ENCODE data around the gene KRT82. TPM values are rescaled to one million over a fixed set of nuclear protein-coding genes. Genes with fewer than 3 reads are reported as not detected.
"Not testable (repeated sequence)": the region's sequence is repeated elsewhere in the genome, so short reads cannot be mapped to it uniquely, and the experiment has no call there.

Gene KRT82
- polyA plus RNA-seq, 12 donors = 0.07 TPM; not detected in 11

GRCh38 chr12:52413202-52413601 is 7.1 kb upstream of the KRT82 start:
- no peak for DNase-seq

GRCh38 chr12:52411815-52412214 is 5.7 kb upstream of the KRT82 start:
- DNase-seq = no peak

- DNase-seq = not testable (repeated sequence)
Observed at GRCh38 chr12:52410589-52411248, 4.6 kb upstream of the KRT82 start.

- no peak for DNase-seq
Observed at GRCh38 chr12:52407918-52408317, 1.8 kb upstream of the KRT82 start.

- DNase-seq = no peak
Observed at GRCh38 chr12:52404951-52405350, 1.2 kb downstream of the KRT82 start.

GRCh38 chr12:52403561-52403960 is 2.6 kb downstream of the KRT82 start:
- DNase-seq = no peak

- DNase-seq = no peak
Observed at GRCh38 chr12:52402873-52403540, 3.1 kb downstream of the KRT82 start.

- DNase-seq = no peak
Observed at GRCh38 chr12:52402377-52402776, 3.8 kb downstream of the KRT82 start.

- no peak for DNase-seq
Observed at GRCh38 chr12:52401926-52402325, 4.2 kb downstream of the KRT82 start.

GRCh38 chr12:52401526-52401925 is 4.6 kb downstream of the KRT82 start:
- DNase-seq = no peak

- DNase-seq = no peak
Observed at GRCh38 chr12:52400906-52401305, 5.2 kb downstream of the KRT82 start.

GRCh38 chr12:52399756-52400155 is 6.4 kb downstream of the KRT82 start:
- no peak for DNase-seq

- no peak for DNase-seq
Observed at GRCh38 chr12:52398176-52398575, 8.0 kb downstream of the KRT82 start.

- DNase-seq = no peak
Observed at GRCh38 chr12:52396656-52397055, 9.5 kb downstream of the KRT82 start.

GRCh38 chr12:52395761-52396434 is 10.2 kb downstream of the KRT82 start:
- no peak for DNase-seq

GRCh38 chr12:52394836-52395405 is 11.2 kb downstream of the KRT82 start:
- DNase-seq = no peak

GRCh38 chr12:52392465-52393007 is 13.6 kb downstream of the KRT82 start:
- no peak for DNase-seq

- no peak for DNase-seq
Observed at GRCh38 chr12:52391618-52392002, 14.5 kb downstream of the KRT82 start.

GRCh38 chr12:52390739-52391617 is 15.2 kb downstream of the KRT82 start:
- no peak for DNase-seq

GRCh38 chr12:52389313-52390207 is 16.6 kb downstream of the KRT82 start:
- no peak for DNase-seq
